Left lung (tissue), 10 donors: Measurements from ENCODE around the gene RNASE9. TPM values are rescaled to one million over a fixed set of nuclear protein-coding genes. Genes with fewer than 3 reads are reported as not detected.
"Not testable (repeated sequence)": the region's sequence is repeated elsewhere in the genome, so short reads cannot be mapped to it uniquely, and the experiment has no call there.

Source experiments
- ATAC-seq: fragments of 200-7000 bp; cut with Tn5 transposase; one replicate; pipeline ENCODE4 v1.9.1; 2020; ENCODE audit warnings: moderate library complexity
- DNase-seq, 4 donors: peaks; one replicate each; pipeline ENCODE4 v3.0.0-alpha.2; 2013 to 2020
- H3K27ac ChIP-seq, 2 donors: fragments of 200-600 bp; sonication (generic) in 1 of 2; one replicate each; pipeline versions ENCODE4 v1.5.0 to v1.8.0; 2020 to 2021
- H3K27me3 ChIP-seq, 2 donors: fragments of 200-600 bp; sonication (generic) in 1 of 2; one replicate each; pipeline versions ENCODE4 v1.5.0 to v1.8.0; 2020 to 2021
- H3K36me3 ChIP-seq, 2 donors: fragments of 200-600 bp; sonication (generic) in 1 of 2; one replicate each; pipeline versions ENCODE4 v1.5.0 to v1.8.0; 2020 to 2021
- H3K4me1 ChIP-seq, 2 donors: fragments of 200-600 bp; one replicate each; pipeline ENCODE4 v1.8.0; 2021
- H3K4me3 ChIP-seq, 2 donors: fragments of 200-600 bp; sonication (generic) in 1 of 2; one replicate each; pipeline versions ENCODE4 v1.5.0 to v1.8.0; 2020 to 2021; ENCODE audit warnings: mild to moderate bottlenecking in 1 of 2
- H3K9me3 ChIP-seq, 2 donors: fragments of 200-600 bp; sonication (generic) in 1 of 2; one replicate each; pipeline versions ENCODE4 v1.5.0 to v1.8.0; 2020 to 2021
- CTCF ChIP-seq, 2 donors: fragments of 200-600 bp; sonication (generic) in 1 of 2; IDR thresholded peaks; one replicate each; pipeline versions ENCODE4 v1.5.0 to v1.8.0; 2021; ENCODE audit warnings: antibody characterized with exemption in 2 of 2
- intact Hi-C, 2 donors: fragments of 100-400 bp; cut with DNase I; formaldehyde crosslinking; loops; one replicate each; pipeline versions ENCODE4 v1.11.2 to v1.14.2; 2022
- polyA plus RNA-seq, 6 donors: library from polyadenylated mRNA; unstranded; fragments of 120-200 nt; gene quantifications; one replicate each; pipeline ENCODE4 v1.2.1, GENCODE V29; 2013; ENCODE audit not compliant: insufficient read length in 6 of 6
- total RNA-seq, 2 donors: library from RNA; stranded (reverse); fragmentation: NEBNext Ultra II Directional; extraction: Animal tissue kit (Norgen Biotek cat#: 25700); gene quantifications; one replicate each; pipeline ENCODE4 v1.2.1, GENCODE V29; 2021
- donor health status: DM: no; HTN: yes; CAD: no.
- donor health status: DM: no; HTN: no; CAD: no.

Gene RNASE9
- total and polyA plus RNA-seq, 8 donors, result not detected

- ATAC-seq, result no peak
- intact Hi-C loops, result no loop called here
These were observed 8.2 kb upstream of the RNASE9 start for GRCh38 chr14:20569066-20569465.

DNA sequence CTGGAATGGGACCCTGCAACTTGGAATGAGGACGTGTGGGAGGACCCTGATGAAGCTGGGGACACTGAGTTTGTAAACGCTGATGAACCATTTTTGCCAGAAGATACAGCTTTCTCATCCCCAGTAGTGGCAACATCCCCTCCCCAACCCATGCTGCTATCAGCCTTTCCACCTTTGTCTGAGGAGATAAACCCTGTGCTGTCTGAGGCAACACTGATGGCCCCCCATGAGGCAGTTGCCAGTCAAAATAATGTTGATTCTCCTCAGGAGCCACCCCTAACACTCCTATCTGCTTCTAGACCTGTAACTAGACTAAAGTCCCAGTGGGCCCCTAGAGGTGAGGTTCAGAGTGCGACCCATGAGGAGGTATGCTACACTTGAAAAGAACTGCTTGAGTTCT, 7.5 kb upstream of the RNASE9 start:
- intact Hi-C loops, result no loop called here
- DNase-seq (no peak), ATAC-seq (no peak)
- H3K9me3 ChIP-seq, result peaks cover 0 to 21% of the 10 kb centered on the region in 2 donors
- no peaks in the 10 kb centered on the region for H3K4me1 ChIP-seq
- no peaks in the 10 kb centered on the region for H3K36me3 ChIP-seq
- TF ChIP-seq CTCF (IDR thresholded peaks at IDR 0.05), result no peak
- no peak overlapping the region for H3K4me3 ChIP-seq
- H3K27me3 ChIP-seq, result no peaks in the 10 kb centered on the region
- H3K27ac ChIP-seq, result no peak overlapping the region

More at GRCh38 chr14:20569066-20569465, 8.2 kb upstream of the RNASE9 start:
- no peak overlapping the region for H3K4me3 ChIP-seq
- no peaks in the 10 kb centered on the region for H3K4me1 ChIP-seq
- TF ChIP-seq CTCF (IDR thresholded peaks at IDR 0.05), result no peak
- H3K36me3 ChIP-seq, result no peaks in the 10 kb centered on the region
- H3K27ac ChIP-seq, result no peak overlapping the region
- no peaks in the 10 kb centered on the region for H3K27me3 ChIP-seq
- H3K9me3 ChIP-seq, result peaks cover 0 to 21% of the 10 kb centered on the region in 2 donors
- no peak for DNase-seq

GRCh38 chr14:20567199-20567598, 6.4 kb upstream of the RNASE9 start:
- H3K27ac ChIP-seq, H3K36me3 ChIP-seq, intact Hi-C loops, H3K27me3 ChIP-seq, ATAC-seq, H3K4me3 ChIP-seq, DNase-seq, H3K4me1 ChIP-seq: not testable (repeated sequence)
- H3K9me3 ChIP-seq, result peaks cover 0 to 21% of the 10 kb centered on the region in 2 donors

DNA sequence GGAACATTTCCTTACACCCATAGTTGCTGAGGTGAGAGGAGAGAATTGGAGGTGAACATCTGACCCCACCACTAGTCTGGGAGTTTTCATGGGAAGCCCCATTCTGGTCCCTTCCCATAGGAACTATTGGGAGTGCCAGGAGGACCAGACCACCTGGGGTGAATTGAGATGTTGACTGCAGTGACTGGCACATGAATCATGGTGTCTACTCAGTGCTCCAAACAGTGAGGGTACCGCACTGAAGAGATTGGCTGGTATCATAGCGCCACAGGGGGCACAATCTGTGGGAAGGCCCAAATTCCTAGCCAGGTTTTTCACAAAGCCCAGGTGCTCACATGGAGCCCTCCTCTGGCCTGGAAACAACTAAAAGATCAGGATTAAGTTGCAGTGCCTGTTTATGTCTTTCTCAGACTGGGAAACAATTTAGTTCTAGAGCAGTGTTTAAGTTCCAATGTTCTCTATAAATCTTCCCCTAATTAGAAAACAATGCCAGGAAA, 3.7 kb upstream of the RNASE9 start:
- H3K4me3 ChIP-seq, result no peak overlapping the region
- peaks cover 0 to 16% of the 10 kb centered on the region in 2 donors for H3K9me3 ChIP-seq
- intact Hi-C loops, result no loop called here
- ATAC-seq (no peak), DNase-seq (no peak)
- no peaks in the 10 kb centered on the region for H3K27me3 ChIP-seq
- TF ChIP-seq CTCF (IDR thresholded peaks at IDR 0.05), result no peak
- no peak overlapping the region for H3K27ac ChIP-seq
- H3K36me3 ChIP-seq, result no peaks in the 10 kb centered on the region
- no peaks in the 10 kb centered on the region for H3K4me1 ChIP-seq

DNA sequence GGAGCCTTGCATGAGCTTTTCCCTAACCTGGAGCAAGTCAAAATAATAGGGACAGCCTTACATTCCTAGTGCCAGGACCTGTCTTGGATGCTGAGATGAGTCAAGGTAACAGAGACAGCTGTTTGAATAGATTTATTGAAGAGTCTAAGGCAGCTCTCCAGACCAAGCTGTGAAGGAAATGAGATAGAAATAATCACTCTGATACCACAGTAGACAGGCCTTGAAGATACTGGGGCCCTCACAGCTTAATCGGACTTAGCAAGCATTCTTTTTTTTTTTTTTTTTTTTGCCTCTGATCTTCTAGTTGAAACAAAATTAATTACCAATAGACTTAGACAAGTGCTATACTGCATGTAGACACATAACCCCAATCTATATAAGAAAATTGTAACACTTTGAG, 3.1 kb upstream of the RNASE9 start:
- intact Hi-C loops, result no loop called here
- peaks cover 0 to 10% of the 10 kb centered on the region in 2 donors for H3K9me3 ChIP-seq
- H3K27ac ChIP-seq, result no peak overlapping the region
- no peaks in the 10 kb centered on the region for H3K4me1 ChIP-seq
- DNase-seq (no peak), ATAC-seq (no peak)
- no peak for TF ChIP-seq CTCF (IDR thresholded peaks at IDR 0.05)
- H3K36me3 ChIP-seq, result no peaks in the 10 kb centered on the region
- no peaks in the 10 kb centered on the region for H3K27me3 ChIP-seq
- no peak overlapping the region for H3K4me3 ChIP-seq

DNA sequence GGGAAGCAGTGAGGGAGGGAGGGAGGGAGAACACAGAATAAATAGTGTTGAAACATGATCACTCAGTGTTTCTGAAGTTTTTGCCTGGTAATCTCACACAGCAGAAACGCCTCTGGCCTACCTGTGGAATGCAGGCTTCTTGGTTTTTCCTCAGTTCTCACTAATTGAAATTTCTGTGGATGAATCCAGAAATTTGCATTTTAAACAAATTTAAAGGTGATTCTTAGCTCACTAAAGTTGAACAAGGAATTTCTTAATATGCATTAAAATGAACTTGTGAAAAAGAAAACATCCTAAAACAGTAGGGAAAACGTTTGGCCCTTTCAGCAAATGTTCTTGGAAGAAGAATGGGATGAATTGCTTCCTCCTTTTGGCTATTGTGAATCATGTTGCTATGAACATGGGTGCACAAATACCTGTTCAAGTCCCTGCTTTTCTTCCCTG, 1.4 kb downstream of the RNASE9 start:
- Histone ChIP-seq H3K9me3 (no peaks in the 10 kb centered on the region), H3K27ac (no peak overlapping the region), H3K4me1 (peaks cover 0 to 8% of the 10 kb centered on the region in 2 donors), H3K36me3 (no peaks in the 10 kb centered on the region), H3K27me3 (no peaks in the 10 kb centered on the region), H3K4me3 (no peak overlapping the region)
- TF ChIP-seq CTCF (IDR thresholded peaks at IDR 0.05), result no peak
- no peak for ATAC-seq
- intact Hi-C loops, result no loop called here
- no peak for DNase-seq
